Endodermal cell (in vitro differentiated cells): ENCODE results near the gene SMOC2. TPM values are rescaled to one million over a fixed set of nuclear protein-coding genes. Genes with fewer than 3 reads are reported as not detected.

Source experiments
- DNase-seq: peaks from one replicate; pipeline ENCODE4 v3.0.0-alpha.2; 2017
- H3K27ac ChIP-seq: 2 replicates; pipeline ENCODE4 v1.5.1; 2013; ENCODE audit warnings: mild to moderate bottlenecking, low read depth, low read length, moderate library complexity
- H3K27me3 ChIP-seq: 2 replicates; pipeline ENCODE4 v1.6.1; 2013; ENCODE audit warnings: mild to moderate bottlenecking, low read length, moderate library complexity; ENCODE audit not compliant: insufficient read depth, control insufficient read depth, poor library complexity, severe bottlenecking
- H3K36me3 ChIP-seq: 2 replicates; pipeline ENCODE4 v1.7.0; 2013; ENCODE audit warnings: mild to moderate bottlenecking, low read length, moderate library complexity; ENCODE audit not compliant: control insufficient read depth, insufficient read depth
- H3K4me1 ChIP-seq: one replicate; pipeline ENCODE4 v1.7.0; 2013; ENCODE audit warnings: low read length; ENCODE audit not compliant: control insufficient read depth, insufficient read depth
- H3K4me3 ChIP-seq: 2 replicates; pipeline ENCODE4 v1.5.1; 2013; ENCODE audit warnings: mild to moderate bottlenecking, low read length, moderate library complexity
- H3K9ac ChIP-seq: 2 replicates; pipeline ENCODE4 v1.6.1; 2013; ENCODE audit warnings: mild to moderate bottlenecking, low read length, moderate library complexity; ENCODE audit not compliant: poor library complexity, severe bottlenecking; ENCODE audit errors: extremely low read depth
- H3K9me3 ChIP-seq: 2 replicates; pipeline ENCODE4 v1.6.1; 2013; ENCODE audit warnings: mild to moderate bottlenecking, low read length, moderate library complexity; ENCODE audit not compliant: control insufficient read depth
- H3K27ac Mint-ChIP-seq: 2 replicates; pipeline ENCODE4 v1.8.0; 2020; ENCODE audit warnings: mixed read lengths
- H3K27me3 Mint-ChIP-seq: 2 replicates; pipeline ENCODE4 v1.8.0; 2021; ENCODE audit warnings: mild to moderate bottlenecking, mixed read lengths; ENCODE audit not compliant: insufficient read depth
- H3K36me3 Mint-ChIP-seq: 2 replicates; pipeline ENCODE4 v1.8.0; 2020; ENCODE audit warnings: low read depth, mixed read lengths
- H3K4me1 Mint-ChIP-seq: 2 replicates; pipeline ENCODE4 v1.8.0; 2020; ENCODE audit warnings: mixed read lengths
- H3K4me3 Mint-ChIP-seq: 2 replicates; pipeline ENCODE4 v1.8.0; 2020; ENCODE audit warnings: mild to moderate bottlenecking, moderate library complexity, mixed read lengths
- H3K9me3 Mint-ChIP-seq: 2 replicates; pipeline ENCODE4 v1.8.0; 2020; ENCODE audit warnings: mild to moderate bottlenecking, mixed read lengths
- CTCF ChIP-seq: fragments of 200-600 bp; sonication (generic); conservative IDR thresholded peaks from 2 replicates; pipeline ENCODE4 v1.5.0; 2021; ENCODE audit warnings: antibody characterized with exemption, mild to moderate bottlenecking
- WGBS, 2 experiments: methylation state at CpG; one replicate each; pipeline versions ENCODE4 v1.1.5 to v1.1.7; 2013; ENCODE audit warnings: missing lambda C conversion rate in 2 of 2, mixed read lengths in 1 of 2; ENCODE audit not compliant: insufficient coverage in 1 of 2, insufficient read length in 1 of 2; 5-methylcytosine and 5-hydroxymethylcytosine counted together
- total RNA-seq, 2 donors: library from RNA; stranded (reverse); fragmentation: NEBNext Ultra II Directional in 1 of 2; extraction: Animal tissue kit (Norgen Biotek cat#: 25700) in 1 of 2; gene quantifications; 2 replicates in 1 of 2; 3 replicates in 1 of 2; pipeline ENCODE4 v1.2.1, GENCODE V29; 2021

Gene SMOC2
- total RNA-seq, 2 donors from 2014 or later = 0.20 TPM; not detected in 1

- no peak for DNase-seq
- no peak overlapping the region for H3K4me3 ChIP-seq
- no peak for TF ChIP-seq CTCF
- H3K27me3 ChIP-seq = no peaks in the 10 kb centered on the region
- H3K36me3 Mint-ChIP-seq = no peaks in the 10 kb centered on the region
- H3K9me3 ChIP-seq = peaks cover 10% of the 10 kb centered on the region
- H3K4me3 Mint-ChIP-seq = no peak overlapping the region
- no peaks in the 10 kb centered on the region for H3K4me1 ChIP-seq
- no peaks in the 10 kb centered on the region for H3K36me3 ChIP-seq
- H3K9me3 Mint-ChIP-seq = peaks cover 15% of the 10 kb centered on the region
- H3K4me1 Mint-ChIP-seq = no peaks in the 10 kb centered on the region
- no peak overlapping the region for H3K9ac ChIP-seq
- 87 to 88% methylated on average over 4 of the region's 4 CpGs for WGBS, 2 experiments
- peaks cover 2% of the 10 kb centered on the region for H3K27me3 Mint-ChIP-seq
- H3K27ac ChIP-seq = no peak overlapping the region
- H3K27ac Mint-ChIP-seq = no peak overlapping the region
Measured at GRCh38 chr6:168714547-168715260, 273.7 kb downstream of the SMOC2 start.

- Mint-ChIP-seq H3K36me3 (no peaks in the 10 kb centered on the region), H3K4me1 (no peaks in the 10 kb centered on the region), H3K27me3 (peaks cover 2% of the 10 kb centered on the region), H3K9me3 (peaks cover 21% of the 10 kb centered on the region), H3K4me3 (no peak overlapping the region), H3K27ac (no peak overlapping the region)
- no peak overlapping the region for H3K9ac ChIP-seq
- no peaks in the 10 kb centered on the region for H3K27me3 ChIP-seq
- no peak overlapping the region for H3K4me3 ChIP-seq
- H3K27ac ChIP-seq = no peak overlapping the region
- WGBS, 2 experiments = 90 to 95% methylated on average over 8 to 11 of the region's 11 CpGs
- no peaks in the 10 kb centered on the region for H3K4me1 ChIP-seq
- no peak for DNase-seq
- peaks cover 10% of the 10 kb centered on the region for H3K9me3 ChIP-seq
- no peaks in the 10 kb centered on the region for H3K36me3 ChIP-seq
- TF ChIP-seq CTCF = no peak
Measured at GRCh38 chr6:168715643-168716481, 274.9 kb downstream of the SMOC2 start.

- Histone ChIP-seq H3K4me3 (no peak overlapping the region), H3K27ac (no peak overlapping the region), H3K9me3 (peaks cover 10% of the 10 kb centered on the region), H3K9ac (no peak overlapping the region), H3K36me3 (no peaks in the 10 kb centered on the region), H3K4me1 (no peaks in the 10 kb centered on the region), H3K27me3 (no peaks in the 10 kb centered on the region)
- Mint-ChIP-seq H3K27me3 (peaks cover 2% of the 10 kb centered on the region), H3K27ac (no peak overlapping the region), H3K4me1 (no peaks in the 10 kb centered on the region), H3K4me3 (no peak overlapping the region), H3K9me3 (peaks cover 23% of the 10 kb centered on the region), H3K36me3 (no peaks in the 10 kb centered on the region)
- no peak for TF ChIP-seq CTCF
- WGBS, 2 experiments = 82 to 94% methylated on average over 3 to 7 of the region's 7 CpGs
- no peak for DNase-seq
Measured at GRCh38 chr6:168716581-168716980, 275.6 kb downstream of the SMOC2 start.
